GM21825 (cell line): ENCODE measurements around the gene NRP2.

Experiments
- ATAC-seq: cut with Tn5 transposase; IDR thresholded peaks from one replicate; pipeline ENCODE4 v1.9.1; 2021; ENCODE audit warnings: mild to moderate bottlenecking, moderate library complexity; ENCODE audit not compliant: unreplicated experiment

The NRP2 gene

GRCh38 chr2:205659922-205660321, 22.4 kb upstream of the NRP2 start:
- ATAC-seq, result no peak

DNA sequence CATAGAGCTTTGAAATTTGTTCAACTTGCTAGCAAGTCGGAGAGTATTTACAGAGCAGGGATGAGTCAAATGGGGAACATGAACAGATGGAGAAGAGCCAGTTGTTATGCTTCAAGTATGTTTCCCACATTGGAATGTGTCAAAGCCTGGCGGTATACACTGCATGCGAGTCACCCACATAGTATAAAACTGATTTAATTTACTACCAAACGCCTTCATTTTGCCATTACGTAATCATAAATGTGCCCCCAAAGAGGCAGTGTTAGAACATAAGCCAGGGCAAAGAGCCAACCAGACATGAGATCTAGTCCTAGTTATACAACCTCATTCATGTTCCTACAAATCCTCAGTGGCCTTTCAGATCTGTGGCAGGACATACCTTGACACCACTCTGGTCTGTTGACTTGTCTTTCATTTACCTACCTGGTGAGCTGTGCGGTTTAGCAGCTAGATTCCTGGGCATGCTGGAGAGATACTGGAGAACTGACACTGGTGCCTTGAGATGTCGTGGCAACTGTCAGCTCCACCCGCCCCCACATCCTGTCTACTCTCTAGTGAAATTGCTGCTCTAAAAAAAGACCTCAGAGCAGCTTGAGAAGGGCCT, 21.7 kb upstream of the NRP2 start:
- peak; percentile 70 for ATAC-seq

DNA sequence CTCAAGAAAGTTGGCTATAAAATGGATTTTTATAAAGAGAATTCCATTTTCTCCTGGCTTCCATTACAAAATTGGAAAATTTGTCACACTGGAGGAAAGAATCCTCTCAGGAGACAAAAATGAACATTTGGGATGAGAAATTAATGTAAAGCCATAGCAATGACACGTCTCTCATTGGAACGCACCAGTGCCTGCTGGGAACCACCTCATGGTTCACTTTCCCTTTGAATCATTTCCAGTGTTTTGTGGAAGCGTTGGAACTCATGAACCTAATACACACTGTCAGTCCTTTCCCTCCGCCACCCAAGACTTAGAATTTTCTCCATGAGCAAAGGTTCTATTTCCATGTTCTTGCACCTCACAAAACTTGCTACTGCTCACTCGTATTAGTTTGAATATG, 21.0 kb upstream of the NRP2 start:
- ATAC-seq, result no peak

- no peak for ATAC-seq
Observed at GRCh38 chr2:205662206-205662965, 19.9 kb upstream of the NRP2 start.

- ATAC-seq, result no peak
Observed at GRCh38 chr2:205665791-205666190, 16.5 kb upstream of the NRP2 start.

DNA sequence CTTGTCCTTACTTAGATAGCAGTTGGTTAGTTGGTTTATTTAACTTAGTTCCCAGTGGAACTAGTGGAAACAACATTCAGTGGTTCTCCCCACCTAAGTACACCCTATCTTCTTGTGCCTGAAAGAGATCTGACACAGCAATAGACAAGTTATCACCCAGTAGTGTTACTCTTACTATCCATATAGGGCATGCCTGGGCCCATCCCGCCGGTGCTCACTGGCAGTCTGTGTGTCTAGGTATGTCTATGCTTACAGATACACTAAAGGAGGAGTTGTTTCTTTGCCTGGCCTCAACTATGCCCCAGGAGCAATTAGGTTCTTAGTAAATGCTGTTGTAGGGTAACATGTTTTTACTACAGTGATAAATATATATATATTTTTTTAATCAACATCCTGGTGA, 12.0 kb upstream of the NRP2 start:
- ATAC-seq, result no peak

GRCh38 chr2:205673312-205673711, 9.0 kb upstream of the NRP2 start:
- ATAC-seq, result no peak

DNA sequence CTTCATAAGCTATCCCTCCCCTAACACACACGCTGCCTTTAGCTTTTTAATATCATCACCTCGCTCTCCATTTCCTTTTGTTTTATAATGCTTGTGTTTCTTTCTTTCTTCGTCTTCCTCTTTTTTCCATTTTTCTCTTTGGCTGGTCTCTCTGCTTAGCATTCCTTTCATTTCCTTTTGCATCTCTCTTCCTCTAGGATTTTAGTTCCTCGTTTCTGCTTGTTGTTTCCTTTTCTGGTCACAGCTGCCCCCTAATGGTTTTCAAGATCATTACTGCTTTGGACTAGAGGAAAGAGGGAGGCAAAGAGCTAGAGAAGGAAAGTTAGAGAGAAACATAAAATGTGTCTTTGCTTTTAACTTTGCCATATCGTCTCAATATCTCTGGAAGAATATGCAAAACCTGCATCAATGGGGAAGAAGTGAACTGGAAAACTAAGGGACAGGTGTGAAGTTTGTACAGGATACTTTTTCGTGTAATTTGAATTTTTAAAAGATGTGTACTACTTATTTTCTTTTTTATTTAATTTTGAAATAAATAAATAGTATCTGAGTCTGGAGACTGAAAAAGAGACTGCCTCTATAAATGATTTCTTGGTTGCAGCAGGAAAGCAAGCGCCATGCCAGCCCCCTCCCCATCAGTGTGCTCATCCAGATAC, 6.3 kb upstream of the NRP2 start:
- no peak for ATAC-seq

DNA sequence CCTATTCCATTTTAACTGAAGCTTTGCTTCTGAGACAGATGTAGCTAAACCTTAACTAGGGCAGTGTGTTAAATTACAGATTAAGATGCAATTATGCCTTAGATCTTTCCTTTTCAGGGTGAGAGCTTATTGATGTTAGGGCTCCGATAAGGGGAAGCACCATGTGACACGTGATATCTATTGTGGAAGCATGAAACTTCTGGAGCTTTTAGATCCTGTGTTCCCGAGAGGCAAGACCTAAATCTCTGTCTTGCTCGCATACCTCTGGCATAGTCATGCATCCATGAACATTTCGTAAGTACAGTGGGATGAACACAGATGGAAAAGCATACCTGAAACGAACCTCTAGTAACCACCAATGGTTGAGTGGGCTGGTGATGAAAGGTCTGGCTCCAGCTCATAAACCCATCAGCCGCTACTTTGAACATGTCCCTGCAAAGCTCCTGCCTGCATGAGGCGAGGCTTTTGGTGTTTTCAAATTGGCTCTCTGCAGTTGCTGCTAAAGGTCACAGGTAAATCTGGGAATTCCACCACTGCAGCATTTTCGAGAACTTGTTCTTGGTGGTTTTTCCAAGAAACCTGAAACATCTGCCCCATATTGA, 3.7 kb upstream of the NRP2 start:
- no peak for ATAC-seq

DNA sequence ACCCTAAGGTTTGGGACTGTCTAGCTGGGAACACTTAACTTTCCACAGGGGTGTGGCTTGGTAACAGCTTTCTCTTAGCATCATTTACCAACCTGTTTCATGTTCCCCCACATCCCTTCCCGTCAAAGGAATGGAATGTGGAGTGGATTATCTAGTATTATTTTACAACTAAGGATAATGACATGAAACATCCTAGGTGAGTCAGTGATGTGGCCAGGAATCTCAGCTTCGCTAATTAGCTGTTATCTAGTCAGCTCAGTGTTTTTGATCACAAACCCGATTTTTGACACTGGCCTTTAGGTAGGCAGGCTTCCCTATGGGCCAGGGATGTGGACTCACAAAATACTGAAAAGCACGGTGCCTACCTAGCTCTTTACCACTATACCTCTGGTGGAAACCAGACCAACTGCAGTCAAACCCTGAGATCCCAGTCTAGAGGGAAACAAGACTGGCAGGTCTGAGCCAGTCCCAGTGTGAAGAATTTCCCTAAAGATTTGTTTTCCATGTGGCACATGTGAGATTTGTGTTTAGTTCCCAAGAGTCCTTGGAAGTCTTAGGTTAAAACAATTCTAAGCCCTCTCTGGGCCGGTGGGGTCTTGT, 2.8 kb upstream of the NRP2 start:
- no peak for ATAC-seq

- ATAC-seq, result peak; percentile 59
Observed at GRCh38 chr2:205680067-205680466, 2.2 kb upstream of the NRP2 start.

DNA sequence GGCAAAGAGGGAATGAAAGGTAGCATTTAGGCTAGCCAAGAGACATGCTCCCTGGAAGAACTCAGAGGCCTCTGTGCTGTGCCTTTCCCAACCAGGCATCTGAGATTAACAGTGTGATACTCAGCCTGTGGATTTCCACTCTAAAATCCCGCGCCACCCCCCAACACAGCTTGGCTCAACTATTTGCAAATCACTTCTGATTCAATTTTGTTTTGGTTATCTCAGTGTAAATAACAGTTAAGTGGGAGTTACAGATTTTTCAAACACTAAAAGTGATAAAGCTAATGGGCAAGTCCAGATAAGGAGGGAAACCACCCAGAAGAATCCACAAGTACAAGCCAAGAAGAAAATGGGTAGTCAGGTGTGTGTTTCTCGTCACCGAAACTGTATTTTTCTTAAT, 1.4 kb upstream of the NRP2 start:
- ATAC-seq, result no peak

- no peak for ATAC-seq
Observed at GRCh38 chr2:205681401-205682238, 681 bp upstream of the NRP2 start.

DNA sequence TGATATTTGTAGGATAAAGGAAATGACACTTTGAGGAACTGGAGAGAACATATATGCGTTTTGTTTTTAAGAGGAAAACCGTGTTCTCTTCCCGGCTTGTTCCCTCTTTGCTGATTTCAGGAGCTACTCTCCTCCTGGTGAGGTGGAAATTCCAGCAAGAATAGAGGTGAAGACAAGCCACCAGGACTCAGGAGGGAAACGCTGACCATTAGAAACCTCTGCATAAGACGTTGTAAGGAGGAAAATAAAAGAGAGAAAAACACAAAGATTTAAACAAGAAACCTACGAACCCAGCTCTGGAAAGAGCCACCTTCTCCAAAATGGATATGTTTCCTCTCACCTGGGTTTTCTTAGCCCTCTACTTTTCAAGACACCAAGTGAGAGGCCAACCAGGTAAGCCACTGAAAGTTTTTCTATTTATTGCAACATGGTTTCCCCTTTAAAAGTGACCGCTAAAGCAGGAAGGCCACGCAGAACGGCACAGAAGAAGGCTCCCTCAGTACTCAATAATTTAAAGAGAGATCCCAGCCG, 735 bp downstream of the NRP2 start:
- no peak for ATAC-seq

DNA sequence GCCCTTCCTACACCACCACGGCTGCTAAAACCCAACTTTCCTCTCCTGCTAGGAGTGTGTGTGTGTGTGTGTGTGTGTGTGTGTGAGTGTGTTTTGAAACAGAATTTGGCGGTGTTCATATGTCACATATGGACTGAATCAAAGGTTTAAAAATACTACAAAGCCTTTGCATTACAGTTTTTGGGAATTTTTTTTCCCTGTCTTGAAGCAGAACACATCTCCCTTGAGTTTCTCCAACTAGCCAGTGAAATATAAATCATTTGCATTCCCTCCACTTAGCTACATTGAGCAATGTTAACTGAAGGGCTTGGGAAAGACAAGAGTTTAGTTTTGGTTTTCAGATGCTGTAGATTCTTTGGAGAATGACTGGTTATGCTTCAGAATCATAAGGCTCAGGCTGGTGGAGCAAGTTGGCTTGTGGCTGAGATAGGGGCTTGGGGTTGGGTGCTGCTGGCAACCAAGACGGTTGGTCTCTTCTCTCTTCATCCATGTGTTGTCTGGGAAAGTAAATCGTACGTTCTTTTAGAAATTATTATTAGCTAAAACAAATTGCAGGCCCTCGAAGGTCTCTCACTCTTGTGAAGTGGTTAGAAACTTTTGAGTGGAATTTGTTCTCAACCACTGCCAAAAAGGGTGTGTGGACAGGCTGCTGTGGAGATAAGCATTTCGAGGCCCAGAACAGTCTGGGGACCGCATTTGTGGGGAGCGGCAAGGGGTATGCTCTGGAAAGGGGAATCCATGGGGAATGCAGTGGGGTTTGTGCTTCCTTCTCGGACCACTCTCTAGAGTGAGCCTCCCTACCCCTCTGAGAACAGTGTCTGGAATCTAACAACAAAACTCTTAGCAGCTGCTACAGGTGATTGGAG, 1.4 kb downstream of the NRP2 start:
- ATAC-seq, result no peak

GRCh38 chr2:205684871-205685313, 2.6 kb downstream of the NRP2 start:
- no peak for ATAC-seq

DNA sequence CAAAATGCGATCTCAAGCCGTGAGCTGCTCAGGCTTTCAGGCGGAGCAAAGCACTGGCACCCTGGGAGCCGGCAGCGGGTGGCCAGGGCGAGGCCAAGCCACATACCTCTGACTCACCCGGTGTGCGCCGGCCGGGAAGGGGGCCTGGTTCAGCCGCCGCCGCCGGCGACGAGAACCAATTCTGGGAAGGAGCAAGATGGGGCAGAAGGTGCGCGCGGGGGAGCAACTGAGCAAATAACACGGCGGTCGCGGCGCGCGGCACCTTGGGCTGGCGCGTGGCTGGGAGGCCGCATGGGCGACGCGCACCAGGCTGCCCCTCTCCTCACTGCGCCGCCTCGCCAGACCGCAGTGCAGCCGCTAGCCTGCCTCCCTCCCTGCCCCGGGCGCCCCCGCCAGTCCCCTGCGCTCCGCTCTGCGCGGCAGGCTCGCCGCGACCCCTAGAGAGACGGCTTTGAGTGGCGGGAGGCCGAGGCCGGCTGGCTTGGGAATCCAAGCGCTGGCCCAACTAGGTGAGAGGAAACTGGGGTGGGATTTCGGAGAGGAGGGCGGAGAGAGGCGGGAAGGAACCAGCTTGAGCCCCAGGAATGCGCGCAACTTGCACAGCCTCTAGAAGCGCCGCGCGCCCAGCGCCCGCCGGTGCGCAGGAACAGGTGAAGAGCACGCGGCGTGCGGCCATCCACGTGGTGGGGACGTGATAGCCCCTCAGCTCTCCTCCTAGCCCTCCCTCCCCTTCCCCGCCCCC, 3.2 kb downstream of the NRP2 start:
- ATAC-seq, result no peak

- ATAC-seq, result no peak
Observed at GRCh38 chr2:205686056-205686782, 3.9 kb downstream of the NRP2 start.
